Esophagus mucosa (tissue), 1 donor: ENCODE data around the gene SRSF2. TPM values are rescaled to one million over a fixed set of nuclear protein-coding genes. Genes with fewer than 3 reads are reported as not detected.
"Not testable (repeated sequence)": the region's sequence is repeated elsewhere in the genome, so short reads cannot be mapped to it uniquely, and the experiment has no call there.

ENCODE experiments used
- ATAC-seq: fragments of 200-7000 bp; cut with Tn5 transposase; one replicate; pipeline ENCODE4 v1.9.1; 2020
- total RNA-seq: library from RNA; stranded (reverse); gene quantifications from one replicate; pipeline ENCODE4 v1.2.4, GENCODE V29; 2023
- donor health status: DM: yes; HTN: yes; CAD: no.

SRSF2 gene
- total RNA-seq, 1 donor from 2014 or later: 162 TPM

DNA sequence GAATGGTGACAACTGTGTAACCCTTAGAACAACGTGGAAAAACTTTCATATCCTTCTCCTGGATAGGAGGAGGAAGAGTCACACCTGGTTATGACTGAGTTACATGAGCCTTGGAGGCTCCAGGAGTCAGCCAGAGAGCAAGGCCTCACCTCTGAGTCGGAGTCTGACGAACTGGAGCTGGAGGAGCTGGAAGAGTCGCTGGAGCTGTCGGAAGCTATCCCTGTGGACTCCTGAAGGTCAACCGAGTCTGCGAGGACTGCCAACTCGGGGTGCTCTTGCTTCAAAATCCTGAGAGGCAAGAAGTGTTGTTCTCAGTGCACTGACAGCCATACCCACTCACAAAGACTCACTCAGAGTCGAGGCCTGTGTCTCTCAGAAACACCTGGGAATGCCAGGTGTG lies 16.9 kb downstream of the SRSF2 start:
- no peak for ATAC-seq

DNA sequence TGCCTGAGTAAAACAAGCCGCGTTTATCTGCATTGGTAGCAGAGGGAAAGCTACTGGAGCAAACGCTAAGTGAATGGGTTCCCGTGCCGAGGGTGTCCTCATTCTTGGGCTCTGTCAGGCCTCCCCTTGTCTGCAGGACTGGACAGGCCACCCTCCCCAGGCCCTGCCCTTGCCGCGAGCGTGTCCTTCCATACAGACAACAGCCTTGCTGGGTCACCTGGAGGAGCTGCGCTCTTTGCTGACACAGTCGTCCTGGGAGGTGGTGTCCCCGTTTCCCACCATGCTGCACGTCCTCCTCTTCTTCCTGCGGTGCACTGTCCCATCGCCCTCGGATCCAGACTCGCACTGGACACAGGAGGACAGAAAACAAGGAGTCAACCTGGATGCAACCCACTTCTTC lies 18.6 kb downstream of the SRSF2 start:
- no peak for ATAC-seq

DNA sequence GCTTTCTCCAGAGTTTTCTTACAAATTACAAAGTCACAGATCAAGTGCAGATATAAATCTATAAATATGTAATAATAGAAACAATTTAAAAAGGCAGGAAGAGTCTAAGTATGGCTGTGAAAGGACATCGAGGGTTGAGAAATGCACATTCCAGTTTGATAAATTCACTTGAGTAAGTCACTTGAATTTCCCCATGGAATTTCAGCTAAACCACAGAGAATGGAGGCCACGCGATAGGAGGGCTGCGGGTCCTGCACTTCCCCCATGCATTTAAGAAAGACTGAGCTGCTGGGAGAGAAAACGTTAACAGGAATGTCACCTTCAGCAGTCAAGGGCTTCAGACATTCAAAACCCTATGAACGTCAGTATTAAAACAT lies 20.3 kb downstream of the SRSF2 start:
- no peak for ATAC-seq

DNA sequence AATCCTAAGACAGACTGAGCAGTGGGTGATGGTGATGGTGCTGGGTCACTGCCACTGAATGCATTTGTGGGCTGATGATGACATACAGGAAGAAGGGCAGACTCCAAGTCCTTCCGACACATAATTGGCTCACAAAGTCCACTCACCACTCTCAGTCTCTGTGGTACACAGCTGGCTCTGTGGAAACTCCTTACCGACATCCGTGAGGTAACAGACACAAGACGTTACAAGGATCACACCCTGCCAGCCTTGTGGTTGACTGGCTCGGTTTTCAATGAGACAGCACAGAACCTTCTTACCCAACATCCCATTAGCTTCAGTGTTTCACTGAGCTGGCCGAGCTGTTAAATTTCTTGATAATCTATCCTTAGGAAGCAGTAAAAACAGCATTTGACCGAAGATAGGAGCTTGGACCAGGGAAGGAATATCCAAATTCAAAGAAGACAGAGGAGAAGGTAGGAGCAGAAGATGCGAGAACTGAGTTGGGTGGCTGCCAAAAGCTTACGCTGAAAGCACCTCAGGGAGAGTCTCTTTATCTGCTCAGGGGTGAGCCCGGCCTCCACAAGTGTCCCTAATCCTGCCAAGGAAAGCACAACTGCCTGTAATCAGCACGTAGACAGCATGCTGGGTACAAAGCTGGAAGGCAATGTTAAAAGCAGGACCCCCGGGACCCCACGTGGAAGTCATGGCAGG lies 20.8 kb downstream of the SRSF2 start:
- ATAC-seq: peak; percentile 42

DNA sequence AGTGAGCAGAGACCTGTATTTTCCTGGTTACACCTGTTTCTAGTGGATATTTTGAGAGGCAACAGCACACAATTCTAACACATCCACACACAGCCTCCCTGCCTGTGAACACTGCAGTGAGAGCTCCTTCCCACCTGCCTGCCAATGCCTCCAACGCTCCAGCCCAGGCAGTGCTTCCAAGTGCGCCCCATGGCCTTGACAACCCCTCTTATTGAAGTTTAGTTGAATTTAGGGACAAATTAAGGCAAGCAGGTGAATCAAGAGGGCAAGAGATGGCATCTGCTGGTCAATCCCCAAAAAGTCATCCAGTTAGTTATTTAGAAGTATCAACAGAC lies 21.7 kb downstream of the SRSF2 start:
- no peak for ATAC-seq

DNA sequence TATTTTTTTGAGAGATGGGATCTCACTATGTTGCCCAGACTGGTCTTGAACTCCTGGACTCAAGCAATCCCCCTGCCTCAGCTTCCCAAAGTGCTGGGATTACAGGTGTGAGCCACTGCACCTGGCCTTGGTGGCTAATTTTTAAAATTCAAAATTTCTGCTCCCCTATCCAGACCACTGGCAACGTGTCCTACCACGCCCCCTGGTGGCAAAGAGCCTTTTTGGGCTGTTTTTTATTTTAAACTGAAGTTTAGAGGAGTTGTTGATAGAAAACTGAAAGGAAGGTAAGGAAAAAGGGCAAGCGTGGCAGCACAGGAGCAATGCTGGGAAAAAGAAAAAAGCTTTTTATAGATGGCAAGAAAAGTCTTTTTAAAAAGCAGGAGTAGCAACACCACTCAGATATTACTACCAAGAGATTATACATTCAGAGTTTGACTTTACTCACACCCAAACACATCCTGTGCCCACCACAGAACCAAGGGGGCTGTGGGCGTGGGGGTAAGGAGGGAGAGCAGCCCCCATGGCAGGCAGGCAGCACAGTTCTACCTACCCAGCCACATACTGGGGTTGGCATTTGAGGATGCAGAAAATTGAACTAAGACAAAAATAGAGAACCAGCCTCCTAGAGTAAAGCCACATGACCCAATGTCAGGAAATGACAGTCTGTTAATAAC lies 22.2 kb downstream of the SRSF2 start:
- no peak for ATAC-seq

DNA sequence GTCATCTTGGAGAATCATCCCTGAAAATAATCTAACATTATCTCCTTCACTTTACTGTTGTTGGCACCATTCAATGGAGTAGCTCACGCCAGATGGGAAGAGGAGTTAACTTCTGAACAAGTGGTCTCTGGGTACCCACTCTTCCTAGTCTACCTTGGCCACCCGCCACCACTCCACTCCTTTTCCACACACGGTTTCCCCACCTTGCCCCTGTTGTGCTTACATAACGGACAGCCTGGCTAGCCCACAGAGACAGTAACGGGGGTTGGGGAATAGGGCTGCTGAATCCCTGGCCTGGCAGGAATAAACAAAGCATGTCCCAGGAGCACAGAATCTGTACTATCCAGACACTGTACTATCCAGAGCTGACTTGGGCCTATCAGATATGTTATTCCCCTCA lies 22.8 kb downstream of the SRSF2 start:
- no peak for ATAC-seq

DNA sequence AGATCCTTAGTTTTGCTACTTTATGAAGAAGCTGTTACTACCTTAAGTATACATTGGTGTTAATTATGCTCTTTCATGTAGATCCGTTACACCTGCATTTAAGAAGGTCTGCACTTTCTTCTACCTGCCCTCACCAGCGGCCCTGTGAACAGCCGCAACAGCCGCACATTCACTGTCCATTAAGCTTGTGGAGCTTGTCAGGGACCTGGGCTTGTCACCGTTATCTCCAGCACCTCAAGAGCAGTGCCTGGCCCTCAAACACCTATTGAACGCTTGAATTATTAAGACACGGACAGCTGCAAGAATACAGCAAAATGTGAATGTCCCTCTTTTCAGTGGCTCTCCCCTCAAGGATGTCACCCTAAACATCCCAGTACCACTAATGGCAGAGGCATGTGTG lies 23.4 kb downstream of the SRSF2 start:
- no peak for ATAC-seq

DNA sequence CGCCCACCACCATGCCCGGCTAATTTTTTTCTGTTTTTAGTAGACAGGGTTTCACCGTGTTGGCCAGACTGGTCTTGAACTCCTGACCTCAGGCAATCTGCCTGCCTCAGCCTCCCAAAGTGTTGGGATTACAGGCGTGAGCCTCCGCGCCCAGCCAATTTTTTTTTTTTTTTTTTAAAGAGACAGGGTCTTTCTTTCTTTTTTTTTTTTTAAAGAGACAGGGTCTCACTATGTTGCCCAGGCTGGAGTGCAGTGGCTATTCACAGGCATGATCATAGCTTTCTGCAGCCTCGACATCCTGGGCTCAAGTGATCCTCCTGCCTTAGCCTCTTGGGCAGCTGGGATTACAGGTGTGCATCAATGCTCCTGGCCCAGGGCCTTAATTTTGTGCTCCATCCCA lies 24.8 kb downstream of the SRSF2 start:
- not testable (repeated sequence) for ATAC-seq

DNA sequence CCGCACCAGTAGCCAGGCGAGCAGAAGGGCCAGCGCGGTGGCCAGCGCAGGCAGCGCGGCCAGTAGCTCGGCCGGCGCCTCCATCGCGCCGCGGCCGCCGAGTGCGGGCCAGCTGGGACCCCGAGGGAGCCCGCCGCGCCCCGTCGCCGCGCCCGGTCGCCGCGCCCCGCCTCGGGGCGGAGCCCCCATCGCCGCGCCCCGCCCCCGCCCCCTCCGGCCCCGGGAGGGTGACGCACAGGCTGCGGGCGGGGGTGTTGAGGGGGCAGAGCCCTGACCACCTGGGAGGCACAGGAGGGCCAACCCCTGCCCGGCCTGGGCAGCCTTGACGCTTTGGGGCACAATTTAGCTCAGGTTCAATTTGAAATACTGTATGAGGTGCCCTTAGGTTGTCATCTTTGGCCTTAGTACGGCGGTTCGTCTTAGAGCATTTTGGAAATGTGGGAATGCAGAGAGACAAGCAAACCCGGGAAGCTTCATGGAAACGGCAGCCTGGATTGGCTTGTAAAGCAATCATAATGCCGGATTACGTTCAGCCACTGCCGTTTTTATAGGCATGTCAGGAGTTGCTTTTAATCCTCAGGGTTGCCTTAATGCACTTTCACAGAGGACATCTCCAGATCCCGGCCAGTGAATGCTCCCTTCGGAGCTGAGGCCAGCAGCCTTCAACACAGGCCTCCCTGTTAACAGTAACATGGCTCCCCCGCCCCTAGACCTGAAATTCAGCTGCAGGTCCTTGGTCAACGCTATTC lies 26.1 kb downstream of the SRSF2 start, which contains the start of gene MXRA7:
TSS of gene MXRA7 (minus strand) at position 103 of the 749 bp plus-strand sequence. CDS start at position 84, 19 bp downstream.
- peak; percentile 61 for ATAC-seq

DNA sequence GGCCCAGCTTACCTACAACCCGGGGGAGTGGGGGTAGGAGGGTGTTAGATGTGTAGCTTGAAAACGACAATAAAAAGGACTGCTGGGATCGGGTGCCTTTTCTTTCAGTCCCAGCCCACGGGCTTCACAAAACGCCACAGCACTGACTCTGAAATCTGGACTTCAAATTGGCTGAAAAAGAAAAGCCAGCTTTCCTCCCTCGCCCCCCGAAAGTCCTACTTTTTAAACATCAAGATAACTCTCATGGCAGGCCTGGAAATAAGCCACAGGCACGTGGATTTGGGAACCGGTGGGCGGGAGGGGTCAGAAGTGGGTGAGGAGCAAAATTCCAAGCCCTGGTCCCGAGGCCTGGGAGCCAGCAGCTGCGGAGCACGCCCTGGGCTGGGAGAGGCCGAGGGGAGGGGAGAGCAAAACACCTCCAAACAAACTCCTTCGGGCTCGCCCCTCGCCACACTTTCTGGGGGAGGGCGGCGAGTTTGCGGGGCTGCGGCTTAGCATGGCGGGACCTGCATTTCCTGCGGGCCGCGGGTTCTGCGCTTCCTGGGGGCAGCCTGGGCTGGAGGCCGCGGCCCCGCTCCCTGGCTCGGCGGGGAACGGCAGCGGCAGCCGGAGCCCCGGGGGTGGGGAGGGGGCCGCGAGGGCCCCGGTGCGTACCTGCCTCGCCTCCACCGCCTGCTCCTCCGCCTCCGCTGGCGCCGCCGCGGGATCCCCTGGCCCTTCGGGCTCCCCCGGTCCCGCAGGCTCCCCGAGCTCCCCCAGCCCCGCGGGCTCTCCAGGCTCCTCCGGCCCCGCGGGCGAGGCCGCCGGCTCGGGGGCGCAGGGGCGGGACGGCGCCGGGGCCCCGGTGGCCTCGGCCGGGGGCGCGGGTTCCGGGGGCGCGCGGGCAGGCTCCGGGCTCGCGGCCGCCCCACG lies 26.9 kb downstream of the SRSF2 start:
- ATAC-seq: peak; percentile 13

DNA sequence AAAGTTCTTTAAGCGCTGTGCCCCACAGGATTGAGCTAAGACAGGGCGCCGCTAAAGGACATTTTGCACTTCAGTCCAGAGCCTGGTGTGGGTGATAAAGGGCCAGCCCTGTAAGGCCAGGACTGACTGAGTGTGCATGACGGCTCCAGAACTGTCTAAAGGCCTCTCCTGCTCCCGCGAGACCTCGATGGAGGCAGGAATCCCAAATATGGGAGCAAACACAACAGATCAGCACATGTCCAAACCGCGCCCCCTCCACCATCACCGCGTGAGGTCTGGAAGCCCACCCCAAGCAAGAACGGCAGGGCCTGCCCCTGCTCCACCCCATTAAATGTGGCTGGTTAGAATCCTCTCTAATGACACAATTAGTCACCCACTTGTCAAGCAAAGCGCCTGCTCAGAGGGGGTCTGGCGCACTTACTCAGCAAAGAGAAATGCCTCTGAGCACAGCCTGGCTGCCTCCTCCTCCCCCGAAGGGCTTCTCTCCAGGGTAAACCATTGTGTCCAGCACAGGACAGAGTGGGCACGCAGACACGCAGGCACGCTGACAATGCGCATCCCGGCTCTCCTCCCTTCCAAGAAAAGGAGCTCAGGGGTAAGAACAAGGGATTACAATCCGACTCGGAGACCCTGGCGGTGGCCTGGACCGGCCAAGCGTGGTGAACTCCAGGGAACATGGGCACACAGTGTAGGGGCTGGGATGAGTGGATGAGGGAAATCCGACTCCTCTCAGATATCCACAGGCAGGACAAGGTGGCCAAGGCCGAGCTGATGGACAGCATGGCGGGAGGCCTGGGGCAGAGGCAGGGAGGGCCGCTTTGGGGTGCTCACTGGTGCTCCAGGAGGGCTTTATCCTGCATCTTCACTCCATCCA lies 27.8 kb downstream of the SRSF2 start:
- ATAC-seq: peak; percentile 50

DNA sequence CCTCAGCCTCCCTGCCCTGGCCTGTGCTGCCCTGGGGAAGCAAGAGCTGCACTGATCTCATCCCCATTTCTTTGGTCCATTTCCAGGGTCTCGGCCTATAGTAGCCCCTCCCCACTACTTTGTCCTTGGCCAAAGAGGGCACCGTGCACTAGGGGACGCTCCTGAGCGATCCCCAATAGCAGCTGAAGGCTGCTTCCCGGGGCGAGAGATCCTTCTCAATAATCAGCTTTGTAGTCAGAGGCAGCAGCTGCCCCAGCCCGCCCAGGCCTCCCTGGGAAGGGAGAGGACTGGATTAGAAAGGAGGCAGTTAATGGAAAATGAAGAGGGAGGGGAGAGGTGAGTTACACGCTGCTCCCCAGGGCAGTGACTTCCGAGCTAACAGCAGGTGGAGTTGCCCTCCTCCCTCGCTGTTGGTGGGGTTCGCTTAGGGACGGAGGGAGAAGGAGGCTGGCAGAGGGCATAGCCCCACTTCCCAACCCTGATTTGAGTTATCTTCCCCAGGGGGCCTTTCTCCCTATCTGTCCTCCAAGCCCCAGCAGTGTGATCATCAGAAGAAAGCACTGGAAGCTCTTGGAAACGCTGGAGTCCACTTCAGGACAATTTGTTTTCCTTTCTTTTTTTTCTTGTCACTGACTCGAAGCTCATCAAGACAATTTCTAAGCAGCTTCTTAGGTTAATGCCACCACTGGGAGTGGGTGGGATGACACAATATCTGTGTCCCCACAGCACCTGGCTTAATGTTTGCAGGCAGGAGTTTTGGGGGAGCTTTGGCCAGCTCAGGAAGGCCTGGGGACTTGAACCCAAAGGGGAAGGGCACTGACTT lies 28.9 kb downstream of the SRSF2 start:
- no peak for ATAC-seq

DNA sequence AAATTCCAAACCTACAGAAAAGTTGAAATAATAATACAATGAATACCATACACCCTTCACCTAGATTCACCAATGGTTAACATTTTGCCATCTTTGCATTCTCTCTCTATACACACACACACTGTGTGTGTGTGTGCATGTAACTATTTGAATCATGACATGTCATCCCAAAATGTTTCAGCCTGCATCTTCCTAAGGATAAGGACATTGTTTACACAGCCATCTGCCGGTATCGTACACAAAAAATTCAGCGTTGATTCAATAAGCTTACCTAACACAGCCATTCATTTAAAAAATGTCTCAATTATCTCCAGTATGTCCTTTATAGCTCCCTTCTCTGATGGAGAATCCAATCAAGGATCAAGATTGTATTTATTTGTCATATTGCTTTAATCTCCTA lies 30.3 kb downstream of the SRSF2 start:
- ATAC-seq: no peak

DNA sequence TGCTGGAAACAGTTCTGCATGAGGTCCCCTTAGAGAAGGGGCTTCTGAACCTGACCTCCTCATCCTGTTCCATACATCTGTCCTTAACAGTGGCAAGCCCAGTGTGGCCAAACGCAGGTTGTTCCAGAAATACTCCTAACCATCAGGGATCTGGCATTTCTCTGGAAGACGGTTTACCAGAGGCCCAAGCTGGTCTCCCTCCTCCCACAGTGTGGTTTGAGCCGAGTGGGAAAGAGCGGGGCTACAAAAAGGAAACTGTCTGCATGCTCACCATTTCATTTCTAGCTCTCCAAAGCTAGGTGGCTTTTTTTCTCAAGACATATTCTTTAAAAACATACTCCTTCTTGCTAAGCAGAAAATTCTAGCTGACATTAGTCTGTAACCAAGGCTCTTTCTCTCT lies 32.3 kb downstream of the SRSF2 start:
- no peak for ATAC-seq

DNA sequence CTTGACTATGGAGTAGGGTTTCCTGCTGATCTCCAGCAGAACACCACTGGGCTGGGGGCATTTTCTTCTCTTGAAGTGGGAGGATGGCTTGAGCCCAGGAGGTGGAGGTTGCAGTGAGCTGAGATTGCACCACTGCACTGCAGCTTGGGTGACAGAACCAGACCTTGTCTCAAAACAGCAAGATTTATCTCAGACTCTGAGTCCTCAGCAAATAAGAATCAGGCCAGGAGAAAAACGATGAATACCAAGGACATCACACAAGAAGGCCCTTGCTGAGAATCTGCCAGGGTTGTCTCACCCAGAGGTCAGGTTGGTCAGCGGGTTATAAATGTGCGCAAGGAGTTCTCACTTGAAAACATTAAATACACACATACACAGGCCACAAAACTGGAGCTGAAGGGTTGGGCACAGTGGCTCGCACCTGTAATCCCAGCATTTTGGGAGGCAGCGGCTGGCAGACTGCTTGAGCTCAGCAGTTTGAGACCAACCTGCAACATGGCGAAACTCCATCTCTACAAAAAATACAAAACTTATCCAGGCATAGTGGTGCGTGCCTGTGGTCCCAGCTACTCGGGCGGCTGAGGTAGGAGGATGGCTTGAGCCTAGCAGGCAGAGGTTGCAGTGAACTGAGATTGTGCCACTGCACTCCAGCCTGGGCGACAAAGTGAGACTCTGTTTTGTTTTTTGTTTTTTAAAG lies 34.0 kb downstream of the SRSF2 start:
- ATAC-seq: no peak

DNA sequence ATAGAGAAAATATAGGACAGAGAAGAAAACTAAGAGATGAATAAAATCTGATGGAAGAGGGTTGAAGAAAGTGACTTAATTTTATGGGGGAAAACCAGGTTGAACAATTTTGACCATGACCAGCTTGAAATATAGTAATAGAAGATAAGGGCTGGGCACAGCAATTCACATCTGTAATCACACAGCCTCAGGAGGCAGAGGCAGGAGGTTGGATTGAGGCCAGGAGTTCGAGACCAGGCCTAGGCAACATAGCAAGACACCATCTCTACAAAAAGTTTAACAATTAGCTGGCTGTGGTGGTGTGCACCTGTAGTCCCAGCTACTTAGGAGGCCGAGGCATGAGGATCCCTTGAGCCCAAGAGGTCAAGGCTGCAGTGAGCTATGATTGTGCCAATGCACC lies 35.1 kb downstream of the SRSF2 start:
- ATAC-seq: no peak

DNA sequence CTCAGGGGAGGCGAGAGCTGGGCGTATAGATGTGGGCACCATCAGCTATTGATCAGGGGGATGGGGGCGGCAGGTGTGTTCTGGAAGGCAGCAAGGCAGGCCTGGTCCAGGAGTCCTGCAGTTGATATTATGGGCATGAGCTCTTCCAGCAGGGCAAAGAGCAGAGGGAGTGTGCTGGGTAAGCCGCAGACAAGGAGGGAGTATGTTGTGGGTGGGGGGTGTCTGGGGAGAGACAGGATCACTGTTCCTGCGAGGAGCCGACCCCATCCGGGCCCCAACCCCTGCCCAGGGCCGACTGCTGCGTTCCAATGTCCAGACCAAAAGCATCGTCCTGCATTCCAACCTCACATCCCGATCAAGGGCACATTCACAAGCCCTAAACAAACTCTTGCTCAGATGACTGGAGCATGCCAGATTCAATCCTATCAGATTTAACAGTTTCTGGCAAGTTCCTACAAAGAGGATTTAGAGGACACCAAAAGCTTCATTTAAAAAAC lies 35.6 kb downstream of the SRSF2 start:
- ATAC-seq: no peak

DNA sequence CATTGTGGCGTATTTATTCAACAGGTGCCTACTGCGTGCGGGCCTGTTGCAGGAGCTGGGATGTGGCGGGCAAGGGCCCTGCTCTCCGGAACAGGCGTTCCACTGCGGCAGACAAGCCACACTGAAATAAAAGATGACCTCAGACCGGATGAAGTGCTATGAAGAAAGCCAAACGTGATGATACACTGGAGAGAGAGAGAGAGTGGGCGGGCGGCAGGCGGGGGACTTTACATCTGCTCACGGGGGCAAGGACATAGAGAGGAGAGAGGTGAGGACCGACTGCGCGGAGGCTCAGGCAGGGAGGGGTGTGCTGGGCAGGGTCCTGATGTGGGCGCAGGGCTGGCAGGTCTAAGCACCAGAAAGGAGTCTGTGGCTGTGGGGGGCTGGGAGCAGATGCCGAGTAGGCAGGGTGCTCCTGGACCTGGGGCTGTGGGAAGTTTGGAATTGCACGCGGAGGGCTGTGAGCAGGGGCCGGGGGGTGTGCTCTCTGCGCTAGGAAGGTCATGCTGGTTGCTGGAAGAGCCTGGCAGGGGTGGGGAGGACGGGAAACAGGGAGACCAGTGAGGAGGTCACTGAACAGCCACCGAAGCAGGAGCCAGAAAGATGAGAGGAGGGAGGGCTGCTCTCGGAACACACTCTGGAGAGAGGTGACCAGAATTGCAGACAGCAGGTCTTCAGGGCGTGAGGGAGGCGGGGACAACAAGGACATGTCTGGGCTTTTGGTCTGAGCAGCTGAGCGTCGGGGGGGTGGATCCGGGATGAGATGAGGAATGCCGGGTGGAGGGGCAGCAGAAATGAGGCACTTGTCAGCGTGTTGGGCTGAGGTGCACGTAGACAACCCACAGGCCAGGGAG lies 36.3 kb downstream of the SRSF2 start:
- peak; percentile 68 for ATAC-seq
